GM12801 (cell line): ENCODE results near the gene KCNIP2.

Experiments
- CTCF ChIP-seq: IDR thresholded peaks from one replicate; pipeline ENCODE4 v1.5.1; 2011; ENCODE audit warnings: control low read depth; ENCODE audit not compliant: insufficient read length; ENCODE audit errors: extremely low read depth

KCNIP2 gene

GRCh38 chr10:101784558-101784957 is 59.0 kb downstream of the KCNIP2 start:
- TF ChIP-seq CTCF, result no peak

- TF ChIP-seq CTCF, result no peak
These were observed 59.9 kb downstream of the KCNIP2 start for GRCh38 chr10:101783736-101784118.

- TF ChIP-seq CTCF, result no peak
These were observed 60.5 kb downstream of the KCNIP2 start, which contains the start of gene NPM3 for GRCh38 chr10:101782811-101783735. TSS of gene NPM3 (minus strand) at chr10:101783446. CDS start at chr10:101783390, 56 bp downstream.

- TF ChIP-seq CTCF, result no peak
These were observed 61.4 kb downstream of the KCNIP2 start for GRCh38 chr10:101781984-101782810.

GRCh38 chr10:101781655-101781983 is 62.0 kb downstream of the KCNIP2 start:
- TF ChIP-seq CTCF, result no peak

GRCh38 chr10:101780818-101781654 is 62.6 kb downstream of the KCNIP2 start:
- peak; percentile 86 for TF ChIP-seq CTCF
